ENCODE data around the gene GLIPR1. TPM values are rescaled to one million over a fixed set of nuclear protein-coding genes. Genes with fewer than 3 reads are reported as not detected.

The GLIPR1 gene
- total RNA-seq, 1 experiment from 2014 or later = 0.13 TPM

- Mint-ChIP-seq H3K9me3 (no peaks in the 10 kb centered on the region), H3K4me1 (peaks cover 24 to 41% of the 10 kb centered on the region in 2 experiments), H3K27ac (no peak overlapping the region), H3K27me3 (ENCODE audit: low read depth) (no peaks in the 10 kb centered on the region), H3K36me3 (ENCODE audit: insufficient read depth in 1 of 3, low read depth in 3 of 3) (no peaks in the 10 kb centered on the region), H3K4me3 (no peak overlapping the region)
- no peak overlapping the region for H2BK12ac ChIP-seq (ENCODE audit: insufficient read length, low read depth, low read length)
- H2AFZ ChIP-seq (ENCODE audit: low read length) = no peak overlapping the region
- no peak overlapping the region for H2BK20ac ChIP-seq (ENCODE audit: low read depth, low read length, poor library complexity, severe bottlenecking)
- H3K27ac ChIP-seq (ENCODE audit: insufficient read length, low read depth, low read length) = no peak overlapping the region
- no peak overlapping the region for H3K23ac ChIP-seq (ENCODE audit: insufficient read length, low read depth, low read length)
- H3K56ac ChIP-seq (ENCODE audit: insufficient read length, low read depth, low read length) = no peak overlapping the region
- no peak for DNase-seq
- no peak overlapping the region for H2BK5ac ChIP-seq (ENCODE audit: insufficient read length, low read length)
- no peak overlapping the region for H4K91ac ChIP-seq (ENCODE audit: insufficient read length, low read depth, low read length)
- WGBS (ENCODE audit: extremely low coverage, insufficient read length, low lambda C conversion rate) = no CpG with 5 or more reads among the region's 1 CpG
- H2AK5ac ChIP-seq (ENCODE audit: insufficient read length, low read length) = no peak overlapping the region
- no peaks in the 10 kb centered on the region for H3K27me3 ChIP-seq (ENCODE audit: insufficient read depth, low read length)
- no peak overlapping the region for H4K8ac ChIP-seq (replicated peaks; ENCODE audit: insufficient read length, low read depth, low read length)
- no peaks in the 10 kb centered on the region for H3K23me2 ChIP-seq (ENCODE audit: insufficient read length, low read depth, low read length, poor library complexity, severe bottlenecking)
- no peak overlapping the region for H2BK120ac ChIP-seq (ENCODE audit: low read depth, low read length, poor library complexity, severe bottlenecking)
- no peaks in the 10 kb centered on the region for H3K9me3 ChIP-seq (ENCODE audit: control insufficient read depth, low read depth, low read length)
- H3K4me1 ChIP-seq (ENCODE audit: insufficient read depth, low read length) = peaks cover 3% of the 10 kb centered on the region; the same call in 1 of the 2 replicates
- TF ChIP-seq CTCF (conservative IDR thresholded peaks at IDR 0.05) = no peak
- no peak overlapping the region for H3K4ac ChIP-seq (ENCODE audit: low read depth, low read length)
- H3T11ph ChIP-seq (ENCODE audit: low read length) = no peak overlapping the region
- no peaks in the 10 kb centered on the region for H3K79me1 ChIP-seq (ENCODE audit: insufficient read depth, low read depth, low read length, poor library complexity, severe bottlenecking)
- H3K14ac ChIP-seq (ENCODE audit: insufficient read depth, low read length) = no peak overlapping the region
- no peaks in the 10 kb centered on the region for H4K20me1 ChIP-seq (ENCODE audit: control insufficient read depth, insufficient read depth, insufficient read length)
- no peak overlapping the region for H2BK15ac ChIP-seq (ENCODE audit: low read depth, low read length)
- H4K5ac ChIP-seq (ENCODE audit: insufficient read length, low read depth, low read length) = no peak overlapping the region
- no peaks in the 10 kb centered on the region for H3K79me2 ChIP-seq (ENCODE audit: insufficient read depth, low read length)
- H3K4me2 ChIP-seq (ENCODE audit: insufficient read depth, insufficient read length, low read length) = no peak overlapping the region
- H3K9ac ChIP-seq (ENCODE audit: extremely low read depth, insufficient read length, low read length) = no peak overlapping the region
- no peak overlapping the region for H3K18ac ChIP-seq (ENCODE audit: insufficient read length, low read depth, low read length)
Observed at GRCh38 chr12:75548879-75549278, 68.3 kb downstream of the GLIPR1 start.
